Activated T-helper 17 cell treated with anti-CD3 and anti-CD28 coated beads, Interleukin-2, amount 50 U/mL, for 72 hours (primary cell): ENCODE measurements around the gene ZNF85. TPM values are rescaled to one million over a fixed set of nuclear protein-coding genes. Genes with fewer than 3 reads are reported as not detected.

Source experiments
- total RNA-seq, 2 donors: library from RNA; stranded (reverse); gene quantifications; one replicate each; pipeline ENCODE4 v1.2.3, GENCODE V29; 2022

ZNF85 gene
- total RNA-seq, 2 donors from 2014 or later = 11.1 to 11.4 TPM

Other genes with a start within 250 kb of the ZNF85 start
- 10 to 100 TPM; 11.1 to 11.3 TPM for gene ZNF66, start 146.9 kb upstream of the ZNF85 start, total RNA-seq
- gene ZNF430, start 97.4 kb downstream of the ZNF85 start, total RNA-seq = 10 to 100 TPM; 20.6 to 27.8 TPM
- 10 to 100 TPM; 15.1 to 26.3 TPM for gene ZNF714, start 159.0 kb downstream of the ZNF85 start, total RNA-seq
- gene ZNF431, start 218.8 kb downstream of the ZNF85 start, total RNA-seq = 10 to 100 TPM; 20.9 to 24.5 TPM